Astrocyte (in vitro differentiated cells and primary cell): Measurements from ENCODE around the gene TRIP13.
"Not testable (repeated sequence)": the region's sequence is repeated elsewhere in the genome, so short reads cannot be mapped to it uniquely, and the experiment has no call there.

Source experiments
- EZH2 ChIP-seq: IDR thresholded peaks from 2 replicates; pipeline ENCODE4 v1.6.1; 2012; ENCODE audit warnings: mild to moderate bottlenecking, low read length, inconsistent platforms; ENCODE audit not compliant: insufficient read depth
- TF ChIP-seq, protein P1 (sequence below): IDR thresholded peaks from 2 replicates; pipeline ENCODE4 v1.5.1; 2011; ENCODE audit warnings: low read depth, mild to moderate bottlenecking, inconsistent platforms, low read length, moderate library complexity; ENCODE audit not compliant: insufficient read depth

DNA sequence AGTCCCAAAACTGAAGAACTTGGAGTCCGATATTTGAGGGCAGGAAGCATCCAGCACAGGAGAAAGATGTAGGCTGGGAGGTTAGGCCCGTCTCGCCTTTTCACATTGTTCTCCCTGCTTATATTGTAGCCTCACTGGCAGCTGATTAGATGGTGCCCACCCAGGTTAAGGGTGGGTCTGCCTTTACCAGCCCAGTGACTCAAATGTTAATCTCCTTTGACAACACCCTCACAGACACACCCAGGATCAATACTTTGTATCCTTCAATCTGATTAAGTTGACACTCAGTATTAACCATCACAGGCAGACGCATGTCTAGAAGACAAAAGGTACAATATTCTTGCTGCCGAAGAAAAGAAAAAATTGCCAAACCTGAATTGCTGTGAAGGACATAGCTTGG lies 26.0 kb downstream of the TRIP13 start:
- TF ChIP-seq, protein P1, sequence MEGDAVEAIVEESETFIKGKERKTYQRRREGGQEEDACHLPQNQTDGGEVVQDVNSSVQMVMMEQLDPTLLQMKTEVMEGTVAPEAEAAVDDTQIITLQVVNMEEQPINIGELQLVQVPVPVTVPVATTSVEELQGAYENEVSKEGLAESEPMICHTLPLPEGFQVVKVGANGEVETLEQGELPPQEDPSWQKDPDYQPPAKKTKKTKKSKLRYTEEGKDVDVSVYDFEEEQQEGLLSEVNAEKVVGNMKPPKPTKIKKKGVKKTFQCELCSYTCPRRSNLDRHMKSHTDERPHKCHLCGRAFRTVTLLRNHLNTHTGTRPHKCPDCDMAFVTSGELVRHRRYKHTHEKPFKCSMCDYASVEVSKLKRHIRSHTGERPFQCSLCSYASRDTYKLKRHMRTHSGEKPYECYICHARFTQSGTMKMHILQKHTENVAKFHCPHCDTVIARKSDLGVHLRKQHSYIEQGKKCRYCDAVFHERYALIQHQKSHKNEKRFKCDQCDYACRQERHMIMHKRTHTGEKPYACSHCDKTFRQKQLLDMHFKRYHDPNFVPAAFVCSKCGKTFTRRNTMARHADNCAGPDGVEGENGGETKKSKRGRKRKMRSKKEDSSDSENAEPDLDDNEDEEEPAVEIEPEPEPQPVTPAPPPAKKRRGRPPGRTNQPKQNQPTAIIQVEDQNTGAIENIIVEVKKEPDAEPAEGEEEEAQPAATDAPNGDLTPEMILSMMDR = not testable (repeated sequence)
- TF ChIP-seq EZH2 = not testable (repeated sequence)
